ENCODE data around the gene STX10. TPM values are rescaled to one million over a fixed set of nuclear protein-coding genes. Genes with fewer than 3 reads are reported as not detected.
A peak's percentile ranks its signal among the peaks of the same experiment; 100 is the strongest.
"Not testable (repeated sequence)": the region's sequence is repeated elsewhere in the genome, so short reads cannot be mapped to it uniquely, and the experiment has no call there.

Gene STX10
- total RNA-seq, 1 donor: 62.7 TPM

- TF ChIP-seq, protein P1, sequence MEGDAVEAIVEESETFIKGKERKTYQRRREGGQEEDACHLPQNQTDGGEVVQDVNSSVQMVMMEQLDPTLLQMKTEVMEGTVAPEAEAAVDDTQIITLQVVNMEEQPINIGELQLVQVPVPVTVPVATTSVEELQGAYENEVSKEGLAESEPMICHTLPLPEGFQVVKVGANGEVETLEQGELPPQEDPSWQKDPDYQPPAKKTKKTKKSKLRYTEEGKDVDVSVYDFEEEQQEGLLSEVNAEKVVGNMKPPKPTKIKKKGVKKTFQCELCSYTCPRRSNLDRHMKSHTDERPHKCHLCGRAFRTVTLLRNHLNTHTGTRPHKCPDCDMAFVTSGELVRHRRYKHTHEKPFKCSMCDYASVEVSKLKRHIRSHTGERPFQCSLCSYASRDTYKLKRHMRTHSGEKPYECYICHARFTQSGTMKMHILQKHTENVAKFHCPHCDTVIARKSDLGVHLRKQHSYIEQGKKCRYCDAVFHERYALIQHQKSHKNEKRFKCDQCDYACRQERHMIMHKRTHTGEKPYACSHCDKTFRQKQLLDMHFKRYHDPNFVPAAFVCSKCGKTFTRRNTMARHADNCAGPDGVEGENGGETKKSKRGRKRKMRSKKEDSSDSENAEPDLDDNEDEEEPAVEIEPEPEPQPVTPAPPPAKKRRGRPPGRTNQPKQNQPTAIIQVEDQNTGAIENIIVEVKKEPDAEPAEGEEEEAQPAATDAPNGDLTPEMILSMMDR (IDR thresholded peaks at IDR 0.05; ENCODE audit: insufficient read depth, low read length): no peak
- DNase-seq (ENCODE audit: low read depth): peak; percentile 96
- H3K4me3 ChIP-seq (ENCODE audit: low read depth, low read length): peak overlapping the region; percentile 94
These were observed 2.9 kb upstream of the STX10 start for GRCh38 chr19:13152974-13153568.

DNA sequence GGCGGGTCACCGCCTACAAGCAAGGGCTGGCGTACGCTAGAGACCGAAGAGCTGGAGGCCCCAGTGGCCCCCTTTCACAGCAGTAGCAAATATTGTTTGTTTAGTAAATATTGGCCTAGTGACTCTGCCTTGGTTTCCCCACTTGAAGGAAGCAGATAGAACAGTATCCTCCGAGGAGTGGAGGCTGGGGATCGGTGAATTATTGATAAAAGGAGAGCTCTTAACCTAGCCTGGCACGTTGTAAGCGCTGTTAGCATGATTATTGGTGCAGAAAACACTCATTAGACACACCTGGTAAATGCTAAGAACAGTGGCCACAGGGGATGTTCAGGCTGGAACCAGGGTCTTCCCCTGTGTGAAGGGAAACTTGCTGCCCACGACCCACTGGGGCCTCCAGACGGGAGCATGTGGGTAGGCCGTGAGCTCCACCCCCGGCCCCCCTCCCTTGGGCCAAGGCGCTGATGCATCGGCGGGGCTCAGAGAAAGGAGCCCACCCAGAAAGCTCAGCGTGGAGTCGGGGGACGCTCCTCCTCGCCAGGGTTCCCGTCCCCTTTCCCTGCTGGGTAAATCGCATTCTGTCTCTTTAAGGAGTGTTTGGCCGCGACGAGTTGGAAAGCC lies 2.3 kb upstream of the STX10 start:
- peak overlapping the region; percentile 94 for H3K4me3 ChIP-seq (ENCODE audit: low read depth, low read length)
- DNase-seq (ENCODE audit: low read depth): no peak
- TF ChIP-seq, protein P1 (IDR thresholded peaks at IDR 0.05; ENCODE audit: insufficient read depth, low read length): no peak

DNA sequence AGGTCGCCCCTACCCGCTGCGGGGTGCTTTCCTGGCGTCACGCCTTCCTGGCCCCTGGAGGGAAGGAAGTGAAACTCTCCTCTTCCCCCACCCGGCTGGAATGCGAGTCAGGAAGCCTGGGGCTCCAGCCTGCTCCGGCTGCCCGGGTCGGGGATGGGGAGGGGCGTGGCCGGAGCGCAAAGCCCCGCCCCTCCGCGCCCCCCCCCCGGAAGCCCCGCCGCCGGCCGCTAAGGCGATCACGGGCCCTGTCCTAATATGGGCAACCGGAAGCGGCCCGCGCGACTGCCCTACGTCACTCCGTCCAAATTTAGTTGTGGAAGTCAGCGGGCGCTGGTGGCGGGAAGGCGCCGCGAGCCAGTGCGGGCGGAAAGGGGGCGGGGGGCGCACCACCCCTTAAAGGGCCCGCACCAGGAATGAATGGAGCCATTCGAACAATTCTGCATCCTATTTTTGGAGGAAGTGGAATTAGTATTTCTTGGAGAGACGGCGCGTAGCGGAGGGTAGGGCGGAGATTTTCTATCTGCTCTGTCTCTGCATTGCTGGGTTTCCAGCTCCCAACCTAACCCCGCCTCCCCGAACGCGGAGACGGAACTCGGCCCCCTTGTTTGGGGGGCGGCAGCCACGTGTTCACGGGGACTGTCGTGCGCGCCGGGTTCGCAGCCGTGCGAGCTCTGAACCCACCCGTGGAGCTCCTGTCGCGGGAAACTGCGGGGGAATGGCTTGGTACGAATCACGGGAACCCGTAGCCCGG lies 1.6 kb upstream of the STX10 start:
- peak overlapping the region; percentile 98 for H3K4me3 ChIP-seq (ENCODE audit: low read depth, low read length)
- peak; percentile 97 for DNase-seq (ENCODE audit: low read depth)
- TF ChIP-seq, protein P1 (IDR thresholded peaks at IDR 0.05; ENCODE audit: insufficient read depth, low read length): peak; percentile 31

DNA sequence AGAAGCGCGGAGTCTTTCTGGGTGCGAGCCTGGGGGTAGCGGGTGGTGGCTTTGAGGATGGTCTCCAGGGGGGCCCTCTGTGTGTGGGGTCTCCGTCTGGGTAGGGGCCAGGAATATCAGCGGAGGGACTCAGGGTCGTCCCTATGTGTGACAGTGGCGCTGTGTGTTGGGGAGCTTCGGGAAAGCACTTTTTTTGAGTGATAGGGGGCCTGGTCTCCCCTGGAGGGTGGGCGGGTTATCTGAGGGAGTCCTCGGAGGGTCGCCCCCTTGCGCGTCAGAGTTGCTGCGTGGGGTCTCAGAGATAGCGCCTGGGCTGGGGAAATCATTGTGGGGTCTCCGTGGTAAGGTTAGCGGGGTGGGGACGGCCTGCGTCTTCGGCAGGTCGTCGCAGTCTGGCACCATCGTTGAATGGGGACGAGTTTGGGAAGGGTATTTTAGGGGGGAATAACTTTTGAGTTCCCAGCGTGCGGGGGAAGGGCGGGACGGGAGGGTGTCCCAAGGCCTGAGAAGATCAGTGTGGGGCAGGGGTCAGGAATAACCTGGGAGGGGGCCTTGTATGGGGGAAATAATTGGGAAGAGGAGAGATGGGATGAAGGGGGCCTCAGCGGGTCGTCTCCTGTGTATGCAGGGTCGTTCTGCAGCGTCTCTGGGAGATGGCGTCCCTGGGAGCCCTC lies 893 bp upstream of the STX10 start:
- no peak for DNase-seq (ENCODE audit: low read depth)
- H3K4me3 ChIP-seq (ENCODE audit: low read depth, low read length): peak overlapping the region; percentile 98
- TF ChIP-seq, protein P1 (IDR thresholded peaks at IDR 0.05; ENCODE audit: insufficient read depth, low read length): no peak

DNA sequence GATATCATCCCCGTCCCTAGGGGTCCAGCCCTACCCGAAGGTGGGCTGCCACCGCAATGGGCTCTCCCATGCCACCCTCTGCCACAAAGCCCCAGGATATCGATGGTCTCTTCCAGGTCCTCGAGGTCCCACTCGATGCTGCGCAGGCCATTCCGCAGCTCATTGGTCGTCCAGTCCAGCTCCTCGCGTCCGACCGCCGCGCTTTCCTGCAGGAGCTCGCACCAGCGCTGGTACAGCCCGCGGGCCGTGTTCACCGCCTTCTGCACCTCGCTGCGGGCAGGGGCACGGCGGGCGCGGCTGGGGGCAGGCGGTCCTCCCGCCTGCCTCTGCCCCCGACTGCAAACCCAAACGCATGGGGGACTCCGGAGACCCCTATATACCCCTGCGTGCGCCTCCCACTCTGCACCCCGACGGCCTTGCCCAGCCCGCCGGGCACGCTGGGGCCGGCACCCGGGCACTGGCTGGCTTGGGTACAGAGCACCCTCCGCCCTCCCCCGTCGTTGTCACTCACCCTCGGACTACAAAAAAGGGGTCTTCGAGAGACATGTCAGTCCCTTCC lies 468 bp downstream of the STX10 start:
- H3K4me3 ChIP-seq (ENCODE audit: low read depth, low read length): peak overlapping the region; percentile 98
- peak; percentile 34 for DNase-seq (ENCODE audit: low read depth)
- TF ChIP-seq, protein P1 (IDR thresholded peaks at IDR 0.05; ENCODE audit: insufficient read depth, low read length): no peak

DNA sequence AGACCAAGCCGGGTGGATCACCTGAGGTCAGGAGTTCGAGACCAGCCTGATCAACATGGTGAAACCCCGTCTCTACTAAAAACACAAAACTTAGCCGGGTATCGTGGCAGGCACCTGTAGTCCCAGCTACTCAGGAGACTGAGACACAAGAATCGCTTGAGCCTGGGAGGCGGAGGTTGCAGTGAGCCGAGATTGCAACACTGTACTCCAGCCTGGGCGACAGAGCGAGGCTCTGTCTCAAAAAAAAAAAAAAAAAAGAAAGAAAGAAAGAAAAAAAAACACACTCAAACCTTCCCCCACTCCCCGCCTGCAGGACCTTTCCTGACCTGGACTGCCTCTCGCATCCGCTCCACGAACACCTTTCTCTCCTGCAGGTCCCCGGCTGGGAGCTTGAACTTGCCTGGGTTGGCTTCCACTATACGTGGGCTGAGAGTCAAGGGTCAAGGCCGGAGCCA lies 975 bp downstream of the STX10 start:
- not testable (repeated sequence) for DNase-seq (ENCODE audit: low read depth)
- peak overlapping the region; percentile 98 for H3K4me3 ChIP-seq (ENCODE audit: low read depth, low read length)
